ENCODE measurements around the gene PLB1.

Gene PLB1

DNA sequence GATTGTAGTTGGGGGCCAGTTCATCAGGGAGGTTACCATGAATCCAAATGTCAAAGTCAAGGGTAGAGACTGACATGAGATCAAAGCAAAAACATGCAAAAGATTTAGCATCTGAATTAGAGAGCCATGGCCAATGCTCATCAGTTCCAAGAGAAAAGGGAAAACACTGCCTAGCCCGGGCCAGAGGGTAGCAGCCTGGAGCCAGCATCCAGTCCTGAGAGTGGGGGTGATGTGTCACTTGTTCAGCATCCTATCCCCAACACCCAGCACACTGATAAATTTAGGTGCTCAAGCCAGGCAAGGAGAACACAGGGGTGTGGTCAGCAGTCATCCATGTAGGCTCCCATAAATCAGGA lies 178.8 kb downstream of the PLB1 start:
- DNase-seq: no peak

DNA sequence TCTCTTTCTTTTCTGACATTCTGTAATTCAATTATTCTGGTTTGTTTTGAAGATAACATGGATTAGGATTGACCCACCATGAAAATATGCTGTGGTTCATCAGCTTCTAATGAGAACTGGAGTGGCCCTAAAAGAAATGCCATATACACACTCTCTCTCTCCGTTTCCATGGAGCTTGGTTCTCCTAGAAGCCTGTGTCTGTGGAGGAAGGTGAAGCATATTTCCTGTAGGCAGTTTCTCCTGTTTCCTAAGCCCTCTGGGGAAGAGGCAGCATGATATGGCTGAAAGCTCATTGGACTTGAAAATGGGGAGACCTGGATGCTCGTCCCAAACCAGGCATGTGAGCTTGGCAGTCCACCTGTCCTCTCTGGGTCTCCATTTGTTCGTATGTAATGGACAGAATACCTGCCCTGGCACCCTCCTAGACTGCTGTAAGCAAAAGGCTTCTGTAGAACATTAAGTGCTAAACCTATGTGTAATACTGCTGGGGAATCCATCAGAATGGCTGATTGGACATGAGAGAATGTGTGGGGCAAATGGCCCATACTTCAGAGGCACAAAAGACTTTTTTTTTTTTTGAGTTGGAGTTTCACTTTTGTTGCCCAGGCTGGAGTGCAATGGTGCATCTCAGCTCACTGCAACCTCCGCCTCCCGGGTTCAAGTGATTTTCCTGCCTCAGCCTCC lies 180.4 kb downstream of the PLB1 start:
- DNase-seq: no peak

DNA sequence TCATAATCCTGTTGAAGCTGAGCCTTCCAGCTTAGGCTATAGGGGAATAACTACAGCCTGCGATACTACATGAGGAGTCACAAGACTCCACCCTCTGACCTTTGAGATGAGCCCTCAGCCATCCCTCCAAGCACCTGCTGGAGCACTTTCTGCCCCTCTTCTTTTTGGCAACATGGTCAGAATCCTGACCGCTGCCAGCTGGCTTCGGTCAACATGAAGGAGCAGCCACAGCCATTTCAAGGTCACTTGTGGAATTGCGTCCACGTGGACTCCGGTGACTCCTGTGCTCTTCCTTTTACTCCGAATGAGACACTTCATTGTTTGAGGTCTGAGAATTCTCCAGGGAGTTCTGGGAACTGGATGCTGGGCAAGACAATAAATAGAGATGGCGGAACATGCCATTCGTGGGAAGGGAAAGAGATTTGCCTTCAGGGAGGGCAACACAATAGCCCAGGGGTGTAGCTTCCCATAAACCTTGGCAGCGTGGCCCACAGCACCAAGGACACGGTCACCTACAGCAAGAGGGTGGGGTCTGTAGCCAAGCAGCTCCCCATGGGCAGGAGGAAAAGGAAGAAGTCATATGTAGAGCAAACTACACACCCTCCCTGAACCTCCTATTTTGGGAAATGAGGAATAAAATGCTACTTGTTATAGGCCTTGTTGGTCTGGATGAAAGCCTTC lies 182.5 kb downstream of the PLB1 start:
- DNase-seq: no peak

DNA sequence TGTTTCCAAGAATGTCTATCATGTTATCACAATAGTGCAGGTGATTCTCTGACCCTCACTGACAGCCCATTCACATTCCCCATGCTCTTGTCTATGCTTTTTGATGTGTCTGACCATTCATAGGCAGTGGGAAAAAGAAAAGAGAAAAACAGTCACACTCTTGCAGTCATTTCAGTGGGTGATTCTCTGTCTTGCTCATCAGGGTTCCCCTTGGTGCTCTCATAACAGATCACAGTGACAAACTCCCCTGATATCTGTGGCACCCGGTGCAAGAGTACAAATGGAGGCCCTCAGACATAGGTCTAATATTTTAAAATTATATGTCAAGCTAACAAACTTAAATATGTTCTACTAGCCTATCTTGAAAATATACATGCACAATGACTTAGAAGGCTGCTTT lies 183.1 kb downstream of the PLB1 start:
- no peak for DNase-seq

DNA sequence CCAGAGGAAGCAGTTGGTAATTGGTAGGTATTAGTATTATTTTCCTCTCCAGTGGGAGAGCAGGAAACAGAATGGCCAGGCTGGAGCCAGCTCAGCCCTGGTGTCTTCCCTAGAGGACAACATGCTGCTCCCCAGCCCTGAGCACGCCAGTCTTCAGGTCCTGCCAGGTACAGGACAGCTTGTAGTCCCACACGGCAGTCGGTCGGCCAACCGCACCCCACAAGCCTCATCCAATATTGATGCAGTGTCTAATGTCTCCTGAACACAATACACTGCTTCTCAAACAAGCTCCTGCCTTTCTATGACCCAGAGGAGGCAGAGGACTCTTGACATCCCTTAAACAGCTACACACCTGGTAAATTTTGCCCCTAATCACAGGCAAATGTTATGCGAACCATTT lies 184.8 kb downstream of the PLB1 start:
- DNase-seq: no peak

DNA sequence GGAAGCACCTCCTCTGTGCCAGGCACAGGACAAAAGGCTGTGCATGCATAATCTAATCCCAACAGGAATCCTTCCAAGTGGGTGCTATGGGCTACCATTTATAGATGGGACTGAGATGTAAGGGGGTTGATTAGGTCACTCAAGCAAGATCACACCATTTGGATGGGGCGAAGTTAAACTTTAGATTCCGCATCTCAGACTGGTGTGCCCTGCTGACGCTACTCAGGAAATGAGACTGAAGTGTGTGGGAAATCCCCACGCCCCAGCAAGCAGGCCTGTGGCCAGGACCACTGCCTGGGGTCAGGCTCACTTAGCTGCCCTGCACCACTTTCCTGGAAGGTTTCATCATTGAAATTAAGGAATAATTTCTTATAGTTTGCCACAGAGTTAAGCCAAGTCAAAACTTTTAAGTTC lies 185.3 kb downstream of the PLB1 start:
- no peak for DNase-seq

DNA sequence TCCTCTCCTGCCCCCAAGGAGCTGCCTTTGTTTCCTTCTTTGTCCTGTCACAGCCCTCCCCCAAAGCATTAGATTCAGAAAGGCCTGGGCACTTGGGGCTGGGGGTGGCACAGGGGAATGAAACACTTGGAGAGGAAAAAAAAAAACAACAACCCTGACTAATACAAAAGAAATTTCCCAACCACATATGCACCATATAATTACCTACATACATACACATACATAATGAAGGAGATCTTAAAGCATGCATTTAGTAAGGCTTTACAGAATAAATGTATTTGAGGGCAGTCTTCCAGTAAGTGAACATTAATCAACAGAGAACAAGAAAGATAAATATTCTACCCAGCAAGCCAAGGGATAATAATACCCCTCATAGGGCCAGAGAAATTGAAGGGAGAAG lies 185.7 kb downstream of the PLB1 start:
- DNase-seq: no peak

DNA sequence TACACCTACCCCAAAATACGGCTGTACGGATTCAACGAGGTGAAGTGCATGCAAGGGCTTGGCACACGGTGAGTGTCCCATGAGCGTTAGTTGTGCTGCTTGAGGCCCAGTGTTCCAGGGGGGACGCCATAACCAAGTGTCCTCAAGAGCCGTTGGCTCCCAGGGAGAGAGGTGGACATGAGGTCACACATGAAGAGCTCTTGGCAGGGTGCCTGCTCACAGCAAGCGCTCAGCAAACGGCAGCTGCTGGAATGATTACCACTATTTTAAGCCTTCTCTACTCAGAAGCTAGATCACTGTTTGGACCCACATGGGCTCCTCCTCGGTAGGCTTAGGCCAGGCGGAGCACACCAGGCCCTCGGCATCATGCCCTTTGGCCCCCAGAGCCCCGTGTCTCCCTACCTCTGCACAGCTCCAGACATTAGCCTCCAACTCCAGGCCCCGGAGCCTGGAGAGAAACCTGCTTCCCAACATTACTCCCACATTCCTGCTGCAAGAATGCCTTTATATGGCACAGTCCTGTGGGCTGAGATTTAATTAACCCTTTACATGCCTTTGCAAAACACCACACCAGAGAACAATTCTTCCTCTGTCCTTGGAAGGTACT lies 187.3 kb downstream of the PLB1 start:
- no peak for DNase-seq

DNA sequence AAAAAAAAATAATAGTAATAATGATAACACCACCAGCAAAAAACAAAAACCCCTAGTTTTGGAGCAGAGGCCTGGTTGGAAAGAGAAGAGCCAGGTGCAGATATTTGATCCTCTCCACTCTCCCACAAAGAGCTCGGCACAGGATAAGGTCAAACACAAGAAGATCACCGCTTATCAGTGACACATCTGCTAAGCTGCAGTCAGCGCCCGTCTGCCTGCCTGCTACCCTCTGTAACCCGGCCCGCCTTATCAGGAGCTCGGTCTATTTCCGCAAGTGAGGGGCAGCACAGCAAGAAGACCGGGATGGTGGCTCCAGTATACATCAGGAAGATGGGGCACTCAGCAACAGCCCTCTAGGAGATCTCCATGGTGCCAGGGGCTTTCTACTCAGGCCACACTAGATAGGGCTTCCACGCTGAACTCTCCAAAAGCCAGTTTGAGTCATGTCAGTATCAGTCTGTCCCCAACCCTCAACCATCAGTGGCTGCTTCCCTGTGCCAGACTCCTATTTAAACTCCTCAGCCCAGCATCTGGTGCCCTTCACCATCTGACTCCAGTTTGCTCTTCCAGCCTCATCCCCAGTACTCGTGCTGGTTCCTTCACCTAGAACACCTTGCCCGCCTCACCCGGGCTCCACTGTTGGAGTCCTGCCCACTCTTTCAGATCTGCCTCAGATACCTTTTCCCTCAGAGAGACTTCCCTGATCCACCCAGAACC lies 188.4 kb downstream of the PLB1 start:
- DNase-seq: no peak

DNA sequence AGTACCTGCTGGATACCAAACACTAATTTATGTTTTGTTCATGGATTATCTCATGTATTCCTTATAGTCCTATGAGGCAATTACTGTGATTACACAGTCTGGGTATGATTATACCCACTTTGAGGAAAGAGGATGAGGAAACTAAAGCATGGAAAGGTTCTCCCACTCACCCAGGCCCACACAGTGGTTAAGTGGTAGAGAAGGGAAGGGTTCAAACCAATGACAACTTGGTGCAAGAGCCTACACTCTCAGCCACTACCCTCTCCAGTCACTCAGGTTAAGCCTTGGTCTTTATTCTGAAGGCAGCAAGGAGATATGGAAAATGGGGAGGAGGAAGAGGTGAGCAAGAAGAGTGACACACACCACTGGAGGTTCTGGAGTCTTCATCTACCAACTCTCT lies 191.3 kb downstream of the PLB1 start:
- no peak for DNase-seq

DNA sequence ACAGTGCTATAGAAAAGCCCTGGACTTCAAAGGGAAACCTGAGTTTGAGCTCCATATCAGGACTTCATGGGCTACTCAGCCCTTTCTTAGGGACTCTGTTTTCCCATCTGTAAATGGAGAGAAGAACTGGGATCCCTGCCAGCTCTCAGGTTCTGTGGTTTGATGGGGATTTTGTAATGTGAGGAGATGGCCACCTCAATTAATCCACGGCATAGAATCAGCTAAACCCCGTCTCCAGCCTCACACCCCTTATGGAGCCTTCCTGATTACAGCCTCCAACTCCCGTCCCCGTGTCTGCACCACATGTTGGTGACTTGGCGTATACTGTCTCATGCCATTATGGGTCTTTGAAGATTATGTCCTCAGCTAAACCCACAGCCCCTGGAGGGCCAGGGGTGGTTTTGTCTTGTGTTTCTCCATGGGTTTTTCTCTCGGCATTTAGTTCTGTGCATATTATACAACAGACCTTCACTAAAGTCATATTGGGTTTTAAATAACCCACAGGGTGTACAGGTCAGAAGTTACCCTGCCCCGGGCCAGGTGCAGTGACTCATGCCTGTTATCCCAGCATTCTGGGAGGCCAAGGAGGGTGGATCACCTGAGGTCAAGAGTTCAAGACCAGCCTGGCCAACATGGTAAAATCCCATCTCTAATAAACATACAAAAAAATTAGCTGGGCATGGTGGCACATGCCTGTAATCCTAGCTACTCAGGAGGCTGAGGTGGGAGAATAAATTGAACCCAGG lies 192.0 kb downstream of the PLB1 start:
- no peak for DNase-seq

DNA sequence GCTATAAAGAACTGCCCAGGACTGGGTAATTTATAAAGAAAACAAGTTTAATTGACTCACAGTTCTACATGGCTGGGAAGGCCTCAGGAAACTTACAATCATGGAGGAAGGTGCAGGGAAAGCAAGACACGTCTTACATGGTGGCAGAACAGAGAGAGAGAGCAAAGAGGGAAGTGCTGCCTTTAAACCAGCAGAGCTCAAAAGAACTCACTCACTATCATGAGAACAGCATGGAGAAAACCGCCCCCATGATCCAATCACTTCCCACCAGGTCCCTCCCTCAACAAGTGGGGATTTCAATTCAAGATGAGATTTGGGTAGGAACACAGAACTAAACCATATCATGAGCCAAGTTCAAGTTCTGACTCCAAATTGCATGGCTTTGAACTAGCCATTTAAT lies 193.0 kb downstream of the PLB1 start:
- DNase-seq: no peak

DNA sequence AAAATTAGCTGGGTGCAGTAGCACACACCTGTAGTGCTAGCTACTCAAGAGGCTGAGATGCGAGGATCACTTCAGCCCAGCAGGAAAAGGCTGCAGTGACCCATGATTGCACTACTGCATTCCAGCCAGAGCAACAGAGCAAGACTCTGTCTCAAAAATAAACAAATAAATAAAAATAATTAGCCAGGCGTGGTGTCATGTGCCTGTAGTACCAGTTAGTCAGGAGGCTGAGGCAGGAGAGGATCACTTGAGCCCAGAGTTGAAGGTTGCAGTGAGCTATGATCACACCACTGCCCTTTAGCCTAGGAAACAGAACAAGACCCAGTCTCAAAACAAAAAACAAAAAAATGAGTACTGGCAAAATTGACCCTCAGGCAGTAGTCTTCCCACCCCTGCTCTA lies 193.9 kb downstream of the PLB1 start:
- no peak for DNase-seq

DNA sequence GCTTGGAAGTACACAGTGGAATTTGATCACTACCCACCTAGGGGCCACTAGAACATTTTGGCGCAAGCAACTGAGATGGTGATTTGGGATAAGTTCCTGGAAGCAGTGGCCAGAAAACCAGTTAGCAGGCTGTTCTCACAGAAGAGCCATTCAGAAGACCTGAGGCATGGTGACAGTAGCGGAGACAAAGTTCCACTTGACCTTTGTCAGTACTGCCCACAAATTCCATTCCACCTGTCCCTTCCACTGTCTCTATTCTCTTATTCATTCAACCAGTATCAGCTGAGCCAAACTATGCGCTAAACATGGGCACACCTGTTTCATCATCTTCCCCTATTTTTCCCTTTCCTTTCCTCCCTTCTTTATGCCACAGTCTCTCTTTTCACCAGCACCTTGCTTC lies 196.6 kb downstream of the PLB1 start:
- DNase-seq: no peak

DNA sequence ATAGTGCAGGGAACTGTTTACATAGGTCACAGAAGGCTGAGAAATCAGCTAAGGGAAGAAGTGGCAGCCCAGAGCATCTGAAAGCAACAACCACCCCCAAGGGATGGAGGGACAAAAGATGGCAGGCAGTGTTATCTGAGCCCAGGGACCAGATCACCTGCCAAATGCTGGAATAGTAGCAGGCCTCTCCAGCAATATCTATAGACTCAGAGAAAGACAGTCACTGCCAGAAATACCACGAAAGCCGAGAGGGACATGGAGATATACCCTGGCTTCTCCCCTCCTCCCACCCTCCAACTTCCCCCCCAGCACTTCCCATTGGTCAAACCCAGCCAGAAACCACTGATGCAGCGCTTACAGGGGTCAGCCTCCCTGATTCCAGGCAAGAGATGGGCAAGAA lies 197.4 kb downstream of the PLB1 start:
- no peak for DNase-seq

All from NCI-H2107 (cell line).